Osteocyte (in vitro differentiated cells): ENCODE results near the gene TDRD6. TPM values are rescaled to one million over a fixed set of nuclear protein-coding genes. Genes with fewer than 3 reads are reported as not detected.

Source experiments
- DNase-seq: peaks from one replicate; pipeline ENCODE4 v3.0.0; 2021; ENCODE audit warnings: mixed read lengths; ENCODE audit not compliant: unreplicated experiment; ENCODE audit errors: extremely low spot score
- H3K27ac Mint-ChIP-seq: one replicate; pipeline ENCODE4 v1.8.0; 2021; ENCODE audit warnings: mild to moderate bottlenecking, mixed read lengths; ENCODE audit not compliant: unreplicated experiment
- H3K27me3 Mint-ChIP-seq: one replicate; pipeline ENCODE4 v1.8.0; 2021; ENCODE audit warnings: mixed read lengths; ENCODE audit not compliant: unreplicated experiment
- H3K36me3 Mint-ChIP-seq: one replicate; pipeline ENCODE4 v1.8.0; 2021; ENCODE audit warnings: mixed read lengths; ENCODE audit not compliant: unreplicated experiment
- H3K4me1 Mint-ChIP-seq: one replicate; pipeline ENCODE4 v1.8.0; 2021; ENCODE audit warnings: mixed read lengths; ENCODE audit not compliant: unreplicated experiment
- H3K4me3 Mint-ChIP-seq: one replicate; pipeline ENCODE4 v1.8.0; 2021; ENCODE audit warnings: mild to moderate bottlenecking, moderate library complexity, mixed read lengths; ENCODE audit not compliant: unreplicated experiment
- H3K9me3 Mint-ChIP-seq: one replicate; pipeline ENCODE4 v1.8.0; 2021; ENCODE audit warnings: mixed read lengths; ENCODE audit not compliant: unreplicated experiment
- total RNA-seq: library from RNA; stranded (reverse); gene quantifications from 2 replicates; pipeline ENCODE4 v1.2.1, GENCODE V29; 2021
- TF ChIP-seq, protein P1 (sequence below): fragments of 200-600 bp; sonication (generic); IDR thresholded peaks from 2 replicates; pipeline ENCODE4 v1.5.0; 2021; ENCODE audit warnings: antibody characterized with exemption, mild to moderate bottlenecking, moderate library complexity

TDRD6 gene
- total RNA-seq, 1 donor from 2014 or later, result 0.03 TPM

DNA sequence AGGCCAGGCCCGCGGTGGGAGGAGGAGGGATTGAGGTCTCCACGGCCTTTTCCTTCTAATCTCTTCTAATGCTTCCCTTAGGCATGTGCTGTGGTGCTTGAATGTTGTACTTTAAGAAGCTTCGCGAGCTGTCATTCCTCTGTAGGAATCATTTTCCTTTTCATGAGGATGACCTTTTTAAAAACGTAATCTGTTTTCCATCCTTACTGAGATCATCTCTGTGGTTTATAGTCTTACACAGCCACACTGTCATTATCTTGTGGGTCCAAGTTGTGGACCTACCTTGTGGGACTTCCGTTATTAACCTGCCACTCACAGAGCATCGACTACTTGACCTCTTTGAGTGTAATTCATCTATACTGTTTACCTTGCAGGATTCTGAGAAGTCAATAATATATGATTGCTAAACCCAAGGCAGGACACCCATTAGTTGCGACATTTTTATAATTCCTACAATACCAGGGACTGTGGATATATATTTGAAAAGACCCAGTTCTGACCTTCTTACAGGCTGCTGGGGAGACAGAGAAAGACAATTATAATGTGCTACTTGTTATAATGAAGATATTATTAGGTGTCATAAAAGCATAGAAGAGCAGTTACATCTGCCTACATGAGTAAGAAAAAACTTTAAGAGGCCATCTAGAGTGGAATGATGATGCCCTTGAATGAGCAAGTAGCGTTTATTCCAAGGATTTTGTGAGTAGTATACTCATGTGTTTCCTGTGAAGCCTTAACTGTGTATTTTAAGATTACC, 34.1 kb upstream of the TDRD6 start:
- peaks cover 12% of the 10 kb centered on the region for H3K4me1 Mint-ChIP-seq
- no peak for DNase-seq
- H3K9me3 Mint-ChIP-seq, result no peaks in the 10 kb centered on the region
- TF ChIP-seq, protein P1, sequence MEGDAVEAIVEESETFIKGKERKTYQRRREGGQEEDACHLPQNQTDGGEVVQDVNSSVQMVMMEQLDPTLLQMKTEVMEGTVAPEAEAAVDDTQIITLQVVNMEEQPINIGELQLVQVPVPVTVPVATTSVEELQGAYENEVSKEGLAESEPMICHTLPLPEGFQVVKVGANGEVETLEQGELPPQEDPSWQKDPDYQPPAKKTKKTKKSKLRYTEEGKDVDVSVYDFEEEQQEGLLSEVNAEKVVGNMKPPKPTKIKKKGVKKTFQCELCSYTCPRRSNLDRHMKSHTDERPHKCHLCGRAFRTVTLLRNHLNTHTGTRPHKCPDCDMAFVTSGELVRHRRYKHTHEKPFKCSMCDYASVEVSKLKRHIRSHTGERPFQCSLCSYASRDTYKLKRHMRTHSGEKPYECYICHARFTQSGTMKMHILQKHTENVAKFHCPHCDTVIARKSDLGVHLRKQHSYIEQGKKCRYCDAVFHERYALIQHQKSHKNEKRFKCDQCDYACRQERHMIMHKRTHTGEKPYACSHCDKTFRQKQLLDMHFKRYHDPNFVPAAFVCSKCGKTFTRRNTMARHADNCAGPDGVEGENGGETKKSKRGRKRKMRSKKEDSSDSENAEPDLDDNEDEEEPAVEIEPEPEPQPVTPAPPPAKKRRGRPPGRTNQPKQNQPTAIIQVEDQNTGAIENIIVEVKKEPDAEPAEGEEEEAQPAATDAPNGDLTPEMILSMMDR, result no peak
- no peak overlapping the region for H3K27ac Mint-ChIP-seq
- peak overlapping the region; percentile 86 for H3K4me3 Mint-ChIP-seq
- H3K36me3 Mint-ChIP-seq, result peaks cover 2% of the 10 kb centered on the region
- peaks cover 38% of the 10 kb centered on the region for H3K27me3 Mint-ChIP-seq

- Mint-ChIP-seq H3K4me1 (peaks cover 12% of the 10 kb centered on the region), H3K36me3 (peaks cover 2% of the 10 kb centered on the region), H3K9me3 (no peaks in the 10 kb centered on the region), H3K4me3 (no peak overlapping the region), H3K27ac (no peak overlapping the region), H3K27me3 (peaks cover 27% of the 10 kb centered on the region)
- TF ChIP-seq, protein P1, result peak; percentile 42
- no peak for DNase-seq
These were observed 31.9 kb upstream of the TDRD6 start for GRCh38 chr6:46655803-46656202.

GRCh38 chr6:46657642-46658041, 30.0 kb upstream of the TDRD6 start:
- no peak for DNase-seq
- TF ChIP-seq, protein P1, result no peak
- no peaks in the 10 kb centered on the region for H3K9me3 Mint-ChIP-seq
- H3K27me3 Mint-ChIP-seq, result peaks cover 15% of the 10 kb centered on the region
- H3K4me3 Mint-ChIP-seq, result no peak overlapping the region
- no peak overlapping the region for H3K27ac Mint-ChIP-seq
- H3K4me1 Mint-ChIP-seq, result peaks cover 4% of the 10 kb centered on the region
- H3K36me3 Mint-ChIP-seq, result peaks cover 2% of the 10 kb centered on the region

GRCh38 chr6:46661483-46661882, 26.2 kb upstream of the TDRD6 start:
- H3K9me3 Mint-ChIP-seq, result no peaks in the 10 kb centered on the region
- H3K27me3 Mint-ChIP-seq, result no peaks in the 10 kb centered on the region
- no peaks in the 10 kb centered on the region for H3K36me3 Mint-ChIP-seq

GRCh38 chr6:46667377-46667776, 20.3 kb upstream of the TDRD6 start:
- no peak overlapping the region for H3K4me3 Mint-ChIP-seq
- no peak overlapping the region for H3K27ac Mint-ChIP-seq
- DNase-seq, result no peak
- H3K9me3 Mint-ChIP-seq, result no peaks in the 10 kb centered on the region
- H3K27me3 Mint-ChIP-seq, result no peaks in the 10 kb centered on the region
- no peaks in the 10 kb centered on the region for H3K4me1 Mint-ChIP-seq
- H3K36me3 Mint-ChIP-seq, result peaks cover 2% of the 10 kb centered on the region
- TF ChIP-seq, protein P1, result no peak

More at GRCh38 chr6:46661483-46661882, 26.2 kb upstream of the TDRD6 start:
- Mint-ChIP-seq H3K4me3 (no peak overlapping the region), H3K4me1 (no peaks in the 10 kb centered on the region), H3K27ac (no peak overlapping the region)
- DNase-seq, result no peak
- TF ChIP-seq, protein P1, result no peak
